ENCODE measurements around the gene RELN. TPM values are rescaled to one million over a fixed set of nuclear protein-coding genes. Genes with fewer than 3 reads are reported as not detected.
A peak's percentile ranks its signal among the peaks of the same experiment; 100 is the strongest.

RELN gene
- total and polyA plus RNA-seq, 2 of the 13 experiments (the other 11 are each of a cell fraction or from before 2014, with no cell fraction given): 315 to 332 TPM

GRCh38 chr7:103985565-103986126, 3.8 kb downstream of the RELN start (continued):
- TF ChIP-seq KAT7 (CRISPR knock-in tag; IDR thresholded peaks at IDR 0.05; ENCODE audit: borderline replicate concordance) (0 out of 2 replicates have a peak, but pooled peaks have one; percentile 37), RBFOX2 (IDR thresholded peaks at IDR 0.05; ENCODE audit: low read depth, low read length) (peak; percentile 9; the same call in 1 of the 2 replicates), YY1 (IDR thresholded peaks at IDR 0.05; ENCODE audit: insufficient read depth, insufficient replicate concordance, low read depth, low read length) (no peak), ZNF556 (CRISPR knock-in tag; IDR thresholded peaks at IDR 0.05; ENCODE audit: borderline replicate concordance) (no peak), ZBTB4 (CRISPR knock-in tag; IDR thresholded peaks at IDR 0.05; ENCODE audit: borderline replicate concordance) (no peak), PRDM15 (CRISPR knock-in tag; IDR thresholded peaks at IDR 0.05) (no peak), IRF9 (CRISPR knock-in tag; IDR thresholded peaks at IDR 0.05; ENCODE audit: borderline replicate concordance) (no peak), TEAD3 (CRISPR knock-in tag; optimal IDR thresholded peaks at IDR 0.05; ENCODE audit: borderline replicate concordance) (no peak), ZNF124 (CRISPR knock-in tag; IDR thresholded peaks at IDR 0.05) (no peak), PBX3 (CRISPR knock-in tag; IDR thresholded peaks at IDR 0.05; ENCODE audit: borderline replicate concordance) (no peak), DNMT1 (CRISPR knock-in tag; IDR thresholded peaks at IDR 0.05) (no peak), ZNF414 (CRISPR knock-in tag; IDR thresholded peaks at IDR 0.05) (no peak), SNAPC2 (CRISPR knock-in tag; IDR thresholded peaks at IDR 0.05) (no peak), CHD4 (IDR thresholded peaks at IDR 0.05; ENCODE audit: borderline replicate concordance, low read length) (no peak), E2F5 (CRISPR knock-in tag; conservative IDR thresholded peaks at IDR 0.05) (no peak), RFX1 (IDR thresholded peaks at IDR 0.05) (no peak)
